NCI-H82 treated with DMSO at 0.1 percent for 48 hours (cell line): ENCODE results near the gene SLK.

Experiments used
- DNase-seq: peaks from one replicate; lab custom pipeline; 2025; ENCODE audit not compliant: unreplicated experiment; lab: John Stamatoyannopoulos, UW

SLK gene

GRCh38 chr10:104046651-104047050 lies 79.7 kb downstream of the SLK start:
- DNase-seq, result no peak

- DNase-seq, result no peak
These were observed 82.7 kb downstream of the SLK start for GRCh38 chr10:104049504-104050250.

GRCh38 chr10:104052431-104052830 lies 85.5 kb downstream of the SLK start:
- DNase-seq, result no peak

GRCh38 chr10:104053201-104053600 lies 86.3 kb downstream of the SLK start:
- no peak for DNase-seq

GRCh38 chr10:104054430-104054829 lies 87.5 kb downstream of the SLK start:
- DNase-seq, result no peak

DNA sequence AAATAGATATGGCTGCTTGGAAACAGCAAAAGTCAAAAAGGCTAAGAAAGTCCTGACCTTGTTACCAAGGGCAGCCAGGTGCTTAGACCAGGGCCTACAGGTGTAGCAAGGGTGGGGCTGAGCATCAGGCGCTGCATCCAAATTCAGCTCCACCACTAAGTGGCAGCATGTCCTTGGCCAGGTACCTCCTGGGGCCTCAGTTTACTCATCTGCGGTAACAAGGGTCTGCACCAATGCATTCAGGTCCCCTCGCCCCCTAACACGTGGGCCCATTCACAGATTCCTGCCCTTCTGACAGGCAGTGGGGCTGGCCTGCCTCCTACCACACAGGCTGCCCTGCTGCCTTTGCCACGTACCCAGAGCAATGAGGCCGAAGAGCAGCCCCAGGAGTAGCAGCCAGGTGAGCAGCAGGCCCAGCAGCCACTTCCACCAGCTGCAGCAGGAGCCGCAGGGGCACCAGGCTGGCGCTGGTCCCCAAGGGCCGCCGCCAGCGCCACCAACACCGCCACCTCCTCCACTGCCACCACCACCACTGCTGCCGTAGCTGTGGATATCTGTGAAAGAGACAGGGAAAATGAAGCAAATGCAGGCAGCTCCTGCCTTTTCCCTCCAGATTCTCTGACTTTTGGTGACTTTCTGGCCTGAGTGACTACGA lies 89.8 kb downstream of the SLK start:
- no peak for DNase-seq

DNA sequence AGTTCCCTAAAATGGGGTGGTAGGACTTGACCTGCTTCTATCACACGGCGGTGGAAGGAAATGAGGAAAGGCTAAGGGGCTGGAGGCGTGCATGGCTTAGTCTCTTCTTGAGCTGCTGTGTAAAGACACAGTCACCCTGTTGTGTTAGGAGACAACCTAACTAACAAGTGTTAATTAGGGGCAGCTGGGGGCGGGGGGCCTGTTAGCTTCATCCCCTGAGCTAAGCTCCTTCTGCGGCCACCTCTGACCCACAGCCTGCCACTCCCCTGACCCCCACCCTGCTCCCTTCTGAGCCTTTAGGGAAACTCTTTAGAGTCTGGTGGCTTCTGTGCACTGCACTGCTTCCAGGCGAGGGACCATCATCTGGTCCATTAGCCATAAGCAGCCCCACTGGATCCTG lies 90.8 kb downstream of the SLK start:
- DNase-seq, result no peak

DNA sequence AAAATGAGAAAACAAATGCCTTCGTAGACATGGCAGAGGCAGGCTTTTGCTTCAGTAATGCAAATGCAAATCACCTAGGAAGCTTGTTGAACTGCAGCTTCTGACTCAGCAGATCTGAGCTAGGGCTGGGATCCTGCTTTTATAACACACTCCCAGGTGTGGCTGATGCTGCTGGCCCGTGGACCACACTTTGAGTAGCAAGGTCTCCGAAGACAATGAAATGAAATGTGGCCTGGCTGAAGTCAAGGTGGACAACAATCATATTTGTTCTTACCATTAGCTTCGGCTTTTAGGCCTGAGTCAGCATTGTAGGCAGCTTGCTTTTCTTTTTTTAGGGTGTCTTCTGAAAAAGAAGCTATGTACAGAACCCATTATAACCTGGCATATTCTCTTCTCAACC lies 92.4 kb downstream of the SLK start:
- no peak for DNase-seq

- no peak for DNase-seq
These were observed 94.3 kb downstream of the SLK start for GRCh38 chr10:104061196-104061595.

DNA sequence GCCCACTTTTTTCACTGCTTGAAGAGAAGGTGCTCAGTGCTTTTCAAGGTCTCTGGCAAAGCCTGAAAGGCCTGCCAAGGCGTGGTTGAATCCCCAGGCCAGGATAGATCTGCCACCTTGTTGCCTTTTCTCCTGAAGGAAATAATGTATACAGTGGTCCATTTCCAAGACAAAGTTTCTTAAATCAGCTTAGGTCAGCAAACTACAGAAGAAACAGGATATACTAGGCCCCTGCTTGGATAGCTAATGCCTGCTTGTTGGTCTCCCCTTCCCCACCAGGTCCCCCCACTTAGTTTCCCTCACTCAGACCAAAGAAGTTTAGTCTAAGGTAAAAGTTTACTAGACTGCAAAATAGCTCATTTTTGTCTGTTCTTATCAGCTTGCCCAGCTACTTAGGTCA lies 98.8 kb downstream of the SLK start:
- DNase-seq, result no peak

- DNase-seq, result no peak
These were observed 100.0 kb downstream of the SLK start for GRCh38 chr10:104066945-104067344.

- DNase-seq, result no peak
These were observed 100.6 kb downstream of the SLK start for GRCh38 chr10:104067525-104067924.

- DNase-seq, result no peak
These were observed 102.7 kb downstream of the SLK start for GRCh38 chr10:104069613-104070012.

- DNase-seq, result no peak
These were observed 105.8 kb downstream of the SLK start for GRCh38 chr10:104072786-104073185.

DNA sequence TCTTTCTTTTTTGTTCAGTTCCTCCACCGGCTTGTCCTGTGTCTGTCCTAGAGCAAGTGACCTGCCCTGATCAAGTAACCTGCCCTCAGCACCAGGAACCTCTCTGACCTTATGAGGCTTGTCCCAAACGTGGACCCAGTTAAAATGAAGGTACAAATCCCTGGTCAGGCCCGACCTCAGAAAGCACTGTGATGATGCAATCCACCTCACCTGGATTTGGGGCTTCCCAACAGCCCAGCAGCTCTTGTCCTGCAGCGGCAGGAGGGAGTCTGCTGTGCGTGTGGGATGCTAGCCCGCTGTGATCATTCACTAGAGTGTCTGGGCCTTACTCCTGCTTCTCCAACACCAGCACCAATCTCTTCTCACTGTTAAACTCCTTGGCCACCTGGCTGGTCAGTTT lies 107.6 kb downstream of the SLK start:
- DNase-seq, result no peak

DNA sequence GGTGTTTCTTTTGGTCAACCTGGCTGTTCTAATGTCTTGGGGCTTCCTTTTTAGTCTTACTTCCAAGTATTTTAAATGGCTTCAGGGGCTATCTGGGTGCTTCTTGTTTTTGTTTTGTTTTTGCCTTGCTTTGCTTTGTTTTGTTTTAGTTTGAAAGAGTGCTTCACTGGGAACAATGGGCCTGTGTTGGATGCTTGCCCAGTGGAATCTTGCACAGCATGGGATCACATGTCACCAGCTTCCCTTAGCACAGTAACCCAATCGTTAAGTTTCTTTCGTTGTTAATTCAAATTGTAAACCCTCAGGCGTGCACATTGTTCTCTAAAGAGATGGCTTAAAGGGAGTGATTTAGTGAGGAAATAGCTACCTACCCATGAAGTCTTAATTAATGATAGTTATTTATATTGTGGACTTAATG lies 109.8 kb downstream of the SLK start:
- no peak for DNase-seq

DNA sequence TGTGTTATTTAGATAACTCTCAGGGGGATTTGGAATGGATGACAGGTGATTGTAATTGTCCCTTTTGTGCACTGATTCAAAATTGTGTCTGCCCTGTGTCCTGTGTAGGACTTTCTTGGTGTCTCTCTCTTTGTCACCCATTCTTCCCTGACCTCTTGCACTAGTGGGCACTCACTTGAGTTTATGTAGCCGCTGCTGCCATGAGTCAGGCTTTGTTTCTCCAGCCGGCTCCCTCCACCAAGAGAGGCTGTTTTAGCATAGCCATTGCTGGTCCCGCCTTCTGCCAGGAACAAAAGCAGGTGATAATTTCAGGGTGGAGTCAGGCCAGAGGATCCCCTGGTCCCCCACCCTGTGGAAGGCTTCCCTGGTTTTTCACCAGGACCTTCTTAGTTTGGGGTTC lies 110.3 kb downstream of the SLK start:
- no peak for DNase-seq

DNA sequence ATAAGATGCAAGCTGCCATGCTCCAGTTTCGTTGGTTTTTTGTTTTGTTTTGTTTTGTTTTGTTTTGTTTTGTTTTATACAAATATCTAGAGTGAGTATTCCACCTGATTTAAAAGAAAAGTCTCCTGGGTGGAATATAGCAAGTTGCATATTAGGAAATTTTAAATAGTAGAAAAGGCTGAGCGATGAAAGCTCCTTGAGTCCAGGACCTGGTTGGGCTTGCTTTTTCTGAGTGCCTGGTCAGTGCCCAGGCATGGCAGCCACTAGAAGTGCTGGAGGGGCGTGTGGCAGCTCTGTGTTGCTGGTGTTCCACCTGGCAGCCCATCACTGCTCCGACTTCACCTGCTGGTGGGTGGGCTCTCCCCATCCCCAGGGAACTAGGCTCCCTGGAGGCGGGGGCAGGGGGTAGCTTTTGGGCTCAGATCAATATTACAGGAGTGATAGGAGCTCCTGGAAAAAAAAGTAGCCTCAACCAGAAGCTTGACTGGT lies 110.8 kb downstream of the SLK start:
- DNase-seq, result no peak
